ENCODE data around the gene STOX2. TPM values are rescaled to one million over a fixed set of nuclear protein-coding genes. Genes with fewer than 3 reads are reported as not detected.

The STOX2 gene
- total and polyA plus RNA-seq, 9 donors: 2.2 to 16.4 (median 6.4) TPM

DNA sequence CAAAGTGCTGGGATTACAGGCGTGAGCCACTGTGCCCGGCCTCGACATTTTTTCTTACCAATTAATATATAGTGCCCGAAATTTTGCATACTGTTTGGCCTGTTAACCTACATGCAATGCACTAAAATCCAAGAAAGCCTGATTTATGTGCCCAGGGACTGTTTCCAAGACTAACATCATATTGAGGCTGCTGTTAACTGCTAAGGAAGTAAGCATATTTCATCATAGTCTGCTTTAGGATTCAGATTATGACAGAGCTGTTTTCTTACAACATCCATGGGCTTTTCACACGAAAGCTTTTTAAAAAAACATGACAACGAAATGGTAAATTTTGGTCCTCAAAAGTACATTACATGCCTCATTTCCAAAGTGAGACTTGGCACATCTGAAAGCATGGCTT, 84.4 kb downstream of the STOX2 start:
- H3K4me1 ChIP-seq (ENCODE audit: insufficient read depth): no peaks in the 10 kb centered on the region
- intact Hi-C loops (cut with DNase I): no loop called here
- 68 to 76% (median 69%) methylated on average over 6 of the region's 6 CpGs for WGBS, 3 donors
- no peaks in the 10 kb centered on the region for H3K9me3 ChIP-seq
- TF ChIP-seq CTCF (IDR thresholded peaks at IDR 0.05): no peak
- TF ChIP-seq EP300 (IDR thresholded peaks at IDR 0.05): no peak
- no peak for TF ChIP-seq POLR2A (IDR thresholded peaks at IDR 0.05)
- no peak overlapping the region for H3K27ac ChIP-seq
- no peak overlapping the region for H3K4me3 ChIP-seq
- H3K36me3 ChIP-seq: no peaks in the 10 kb centered on the region
- DNase-seq: no peak
- no peaks in the 10 kb centered on the region for H3K27me3 ChIP-seq

GRCh38 chr4:183989931-183990330, 84.8 kb downstream of the STOX2 start:
- no peak overlapping the region for H3K4me3 ChIP-seq
- no peaks in the 10 kb centered on the region for H3K9me3 ChIP-seq
- H3K4me1 ChIP-seq (ENCODE audit: insufficient read depth): no peaks in the 10 kb centered on the region
- H3K27ac ChIP-seq: no peak overlapping the region
- H3K27me3 ChIP-seq: no peaks in the 10 kb centered on the region
- TF ChIP-seq POLR2A (IDR thresholded peaks at IDR 0.05) (no peak), EP300 (IDR thresholded peaks at IDR 0.05) (no peak), CTCF (IDR thresholded peaks at IDR 0.05) (no peak)
- WGBS, 3 donors: 69 to 79% (median 74%) methylated on average over 2 of the region's 2 CpGs
- DNase-seq: no peak
- H3K36me3 ChIP-seq: no peaks in the 10 kb centered on the region
- intact Hi-C loops (cut with DNase I): no loop called here

GRCh38 chr4:183993676-183994075, 88.6 kb downstream of the STOX2 start:
- WGBS, 3 donors: 90 to 94% (median 91%) methylated on average over 6 of the region's 6 CpGs
- H3K4me3 ChIP-seq: no peak overlapping the region

GRCh38 chr4:183995570-183995969, 90.5 kb downstream of the STOX2 start:
- no peaks in the 10 kb centered on the region for H3K36me3 ChIP-seq
- WGBS, 3 donors: 78 to 82% (median 78%) methylated on average over 11 of the region's 11 CpGs
- TF ChIP-seq CTCF (IDR thresholded peaks at IDR 0.05): no peak
- no peak for TF ChIP-seq POLR2A (IDR thresholded peaks at IDR 0.05)
- TF ChIP-seq EP300 (IDR thresholded peaks at IDR 0.05): no peak
- H3K4me3 ChIP-seq: no peak overlapping the region
- intact Hi-C loops (cut with DNase I): no loop called here
- no peaks in the 10 kb centered on the region for H3K27me3 ChIP-seq
- H3K4me1 ChIP-seq (ENCODE audit: insufficient read depth): peaks cover 2% of the 10 kb centered on the region
- no peak overlapping the region for H3K27ac ChIP-seq
- no peak for DNase-seq
- H3K9me3 ChIP-seq: no peaks in the 10 kb centered on the region

More at GRCh38 chr4:183993676-183994075, 88.6 kb downstream of the STOX2 start:
- Histone ChIP-seq H3K27ac (no peak overlapping the region), H3K36me3 (no peaks in the 10 kb centered on the region), H3K9me3 (no peaks in the 10 kb centered on the region), H3K27me3 (no peaks in the 10 kb centered on the region), H3K4me1 (ENCODE audit: insufficient read depth) (peaks cover 2% of the 10 kb centered on the region)
- TF ChIP-seq POLR2A (IDR thresholded peaks at IDR 0.05): no peak
- no peak for TF ChIP-seq CTCF (IDR thresholded peaks at IDR 0.05)
- TF ChIP-seq EP300 (IDR thresholded peaks at IDR 0.05): no peak
- intact Hi-C loops (cut with DNase I): no loop called here
- DNase-seq: no peak
